ENCODE data around the gene PCDHGA12.
"Not testable (repeated sequence)": the region's sequence is repeated elsewhere in the genome, so short reads cannot be mapped to it uniquely, and the experiment has no call there.

Gene PCDHGA12

GRCh38 chr5:141422742-141423291 lies 7.5 kb upstream of the PCDHGA12 start:
- Histone ChIP-seq H3K27me3 (ENCODE audit: control insufficient read depth, insufficient read depth, low read length) (peaks cover 20% of the 10 kb centered on the region), H3K9ac (ENCODE audit: low read depth, low read length) (no peak overlapping the region), H3K27ac (ENCODE audit: low read depth, low read length) (no peak overlapping the region), H3K4me1 (ENCODE audit: control insufficient read depth, insufficient read depth, low read length) (no peaks in the 10 kb centered on the region), H3K36me3 (ENCODE audit: control insufficient read depth, insufficient read depth, low read length) (0 out of 2 replicates have a peak, but pooled peaks cover 4% of the 10 kb centered on the region), H3K4me3 (ENCODE audit: low read depth, low read length) (no peak overlapping the region), H3K9me3 (ENCODE audit: control insufficient read depth, insufficient read depth, low read length) (peaks cover 62% of the 10 kb centered on the region)

- Histone ChIP-seq H3K27me3 (ENCODE audit: control insufficient read depth, insufficient read depth, low read length) (no peaks in the 10 kb centered on the region), H3K36me3 (ENCODE audit: control insufficient read depth, insufficient read depth, low read length) (0 out of 2 replicates have a peak, but pooled peaks cover 4% of the 10 kb centered on the region)
These were observed 2.4 kb upstream of the PCDHGA12 start for GRCh38 chr5:141427783-141428426.

GRCh38 chr5:141431286-141431685 lies 979 bp downstream of the PCDHGA12 start:
- Histone ChIP-seq H3K4me3 (ENCODE audit: low read depth, low read length) (no peak overlapping the region), H3K4me1 (ENCODE audit: control insufficient read depth, insufficient read depth, low read length) (no peaks in the 10 kb centered on the region), H3K9ac (ENCODE audit: low read depth, low read length) (no peak overlapping the region), H3K27me3 (ENCODE audit: control insufficient read depth, insufficient read depth, low read length) (no peaks in the 10 kb centered on the region), H3K36me3 (ENCODE audit: control insufficient read depth, insufficient read depth, low read length) (0 out of 2 replicates have a peak, but pooled peaks cover 3% of the 10 kb centered on the region), H3K27ac (ENCODE audit: low read depth, low read length) (no peak overlapping the region), H3K9me3 (ENCODE audit: control insufficient read depth, insufficient read depth, low read length) (peaks cover 51% of the 10 kb centered on the region)

More at GRCh38 chr5:141427783-141428426, 2.4 kb upstream of the PCDHGA12 start:
- peaks cover 61% of the 10 kb centered on the region for H3K9me3 ChIP-seq (ENCODE audit: control insufficient read depth, insufficient read depth, low read length)
- no peak overlapping the region for H3K9ac ChIP-seq (ENCODE audit: low read depth, low read length)
- H3K4me1 ChIP-seq (ENCODE audit: control insufficient read depth, insufficient read depth, low read length) = no peaks in the 10 kb centered on the region
- H3K27ac ChIP-seq (ENCODE audit: low read depth, low read length) = no peak overlapping the region
- no peak overlapping the region for H3K4me3 ChIP-seq (ENCODE audit: low read depth, low read length)

GRCh38 chr5:141432308-141432707 lies 2.0 kb downstream of the PCDHGA12 start:
- H3K4me3 ChIP-seq (ENCODE audit: low read depth, low read length); H3K4me1 ChIP-seq (ENCODE audit: control insufficient read depth, insufficient read depth, low read length); H3K27ac ChIP-seq (ENCODE audit: low read depth, low read length); H3K36me3 ChIP-seq (ENCODE audit: control insufficient read depth, insufficient read depth, low read length); H3K9ac ChIP-seq (ENCODE audit: low read depth, low read length); H3K27me3 ChIP-seq (ENCODE audit: control insufficient read depth, insufficient read depth, low read length): not testable (repeated sequence)
- peaks cover 41% of the 10 kb centered on the region for H3K9me3 ChIP-seq (ENCODE audit: control insufficient read depth, insufficient read depth, low read length)

- not testable (repeated sequence) for H3K4me3 ChIP-seq (ENCODE audit: low read depth, low read length); H3K36me3 ChIP-seq (ENCODE audit: control insufficient read depth, insufficient read depth, low read length); H3K9ac ChIP-seq (ENCODE audit: low read depth, low read length); H3K27me3 ChIP-seq (ENCODE audit: control insufficient read depth, insufficient read depth, low read length); H3K4me1 ChIP-seq (ENCODE audit: control insufficient read depth, insufficient read depth, low read length); H3K27ac ChIP-seq (ENCODE audit: low read depth, low read length)
- peaks cover 37% of the 10 kb centered on the region for H3K9me3 ChIP-seq (ENCODE audit: control insufficient read depth, insufficient read depth, low read length)
These were observed 2.4 kb downstream of the PCDHGA12 start for GRCh38 chr5:141432726-141433125.

- H3K9ac ChIP-seq (ENCODE audit: low read depth, low read length) = no peak overlapping the region
- peaks cover 27% of the 10 kb centered on the region for H3K9me3 ChIP-seq (ENCODE audit: control insufficient read depth, insufficient read depth, low read length)
- no peaks in the 10 kb centered on the region for H3K27me3 ChIP-seq (ENCODE audit: control insufficient read depth, insufficient read depth, low read length)
- no peaks in the 10 kb centered on the region for H3K36me3 ChIP-seq (ENCODE audit: control insufficient read depth, insufficient read depth, low read length)
- H3K4me1 ChIP-seq (ENCODE audit: control insufficient read depth, insufficient read depth, low read length) = no peaks in the 10 kb centered on the region
- no peak overlapping the region for H3K4me3 ChIP-seq (ENCODE audit: low read depth, low read length)
- H3K27ac ChIP-seq (ENCODE audit: low read depth, low read length) = no peak overlapping the region
These were observed 3.7 kb downstream of the PCDHGA12 start for GRCh38 chr5:141434006-141434405.

GRCh38 chr5:141437221-141437620 lies 6.9 kb downstream of the PCDHGA12 start:
- H3K27me3 ChIP-seq (ENCODE audit: control insufficient read depth, insufficient read depth, low read length) = no peaks in the 10 kb centered on the region
- H3K4me3 ChIP-seq (ENCODE audit: low read depth, low read length) = no peak overlapping the region

GRCh38 chr5:141439411-141440141 lies 9.3 kb downstream of the PCDHGA12 start:
- Histone ChIP-seq H3K4me3 (ENCODE audit: low read depth, low read length) (no peak overlapping the region), H3K9me3 (ENCODE audit: control insufficient read depth, insufficient read depth, low read length) (0 out of 2 replicates have a peak, but pooled peaks cover 2% of the 10 kb centered on the region), H3K27ac (ENCODE audit: low read depth, low read length) (no peak overlapping the region), H3K36me3 (ENCODE audit: control insufficient read depth, insufficient read depth, low read length) (no peaks in the 10 kb centered on the region), H3K9ac (ENCODE audit: low read depth, low read length) (no peak overlapping the region), H3K27me3 (ENCODE audit: control insufficient read depth, insufficient read depth, low read length) (no peaks in the 10 kb centered on the region), H3K4me1 (ENCODE audit: control insufficient read depth, insufficient read depth, low read length) (peaks cover 4% of the 10 kb centered on the region; the same call in 1 of the 2 replicates)

More at GRCh38 chr5:141437221-141437620, 6.9 kb downstream of the PCDHGA12 start:
- no peak overlapping the region for H3K9ac ChIP-seq (ENCODE audit: low read depth, low read length)
- H3K27ac ChIP-seq (ENCODE audit: low read depth, low read length) = no peak overlapping the region
- H3K4me1 ChIP-seq (ENCODE audit: control insufficient read depth, insufficient read depth, low read length) = peaks cover 4% of the 10 kb centered on the region; the same call in 1 of the 2 replicates
- H3K36me3 ChIP-seq (ENCODE audit: control insufficient read depth, insufficient read depth, low read length) = no peaks in the 10 kb centered on the region
- H3K9me3 ChIP-seq (ENCODE audit: control insufficient read depth, insufficient read depth, low read length) = peaks cover 2% of the 10 kb centered on the region

- Histone ChIP-seq H3K4me1 (ENCODE audit: control insufficient read depth, insufficient read depth, low read length) (peaks cover 4% of the 10 kb centered on the region; the same call in 1 of the 2 replicates), H3K4me3 (ENCODE audit: low read depth, low read length) (no peak overlapping the region), H3K9ac (ENCODE audit: low read depth, low read length) (no peak overlapping the region), H3K36me3 (ENCODE audit: control insufficient read depth, insufficient read depth, low read length) (no peaks in the 10 kb centered on the region), H3K27me3 (ENCODE audit: control insufficient read depth, insufficient read depth, low read length) (no peaks in the 10 kb centered on the region), H3K9me3 (ENCODE audit: control insufficient read depth, insufficient read depth, low read length) (0 out of 2 replicates have a peak, but pooled peaks cover 2% of the 10 kb centered on the region), H3K27ac (ENCODE audit: low read depth, low read length) (no peak overlapping the region)
These were observed 10.0 kb downstream of the PCDHGA12 start for GRCh38 chr5:141440341-141440740.

- H3K4me1 ChIP-seq (ENCODE audit: control insufficient read depth, insufficient read depth, low read length) = peaks cover 4% of the 10 kb centered on the region; the same call in 1 of the 2 replicates
- H3K27ac ChIP-seq (ENCODE audit: low read depth, low read length) = no peak overlapping the region
- H3K4me3 ChIP-seq (ENCODE audit: low read depth, low read length) = no peak overlapping the region
- H3K36me3 ChIP-seq (ENCODE audit: control insufficient read depth, insufficient read depth, low read length) = no peaks in the 10 kb centered on the region
- H3K9ac ChIP-seq (ENCODE audit: low read depth, low read length) = no peak overlapping the region
- H3K27me3 ChIP-seq (ENCODE audit: control insufficient read depth, insufficient read depth, low read length) = no peaks in the 10 kb centered on the region
- no peaks in the 10 kb centered on the region for H3K9me3 ChIP-seq (ENCODE audit: control insufficient read depth, insufficient read depth, low read length)
These were observed 11.4 kb downstream of the PCDHGA12 start for GRCh38 chr5:141441571-141442170.
